Occipital lobe (tissue), 2 donors: ENCODE results near the gene MARK2. TPM values are rescaled to one million over a fixed set of nuclear protein-coding genes. Genes with fewer than 3 reads are reported as not detected.

Experiments used
- DNase-seq: peaks from one replicate; lab custom pipeline; 2025; lab: John Stamatoyannopoulos, UW
- total RNA-seq: library from RNA; depleted of rRNA; stranded (reverse); fragments of >200 nt; gene quantifications from one replicate; pipeline ENCODE4 v1.2.3, GENCODE V29; 2014

The MARK2 gene
- total RNA-seq, 1 donor from 2014 or later = 10.8 TPM

- no peak for DNase-seq
These were observed 9.0 kb upstream of the MARK2 start for GRCh38 chr11:63829823-63830489.

- DNase-seq = no peak
These were observed 7.6 kb upstream of the MARK2 start for GRCh38 chr11:63831326-63831725.

GRCh38 chr11:63832336-63832735 lies 6.6 kb upstream of the MARK2 start:
- no peak for DNase-seq

GRCh38 chr11:63833048-63833447 lies 5.9 kb upstream of the MARK2 start:
- no peak for DNase-seq

GRCh38 chr11:63834535-63835157 lies 4.3 kb upstream of the MARK2 start:
- no peak for DNase-seq

GRCh38 chr11:63835158-63835545 lies 3.8 kb upstream of the MARK2 start:
- no peak for DNase-seq

- peak; percentile 49 for DNase-seq
These were observed 1.8 kb upstream of the MARK2 start for GRCh38 chr11:63837027-63837688.

- DNase-seq = no peak
These were observed 1.2 kb upstream of the MARK2 start for GRCh38 chr11:63837739-63838138.

GRCh38 chr11:63838150-63838677 lies 696 bp upstream of the MARK2 start:
- DNase-seq = no peak

- no peak for DNase-seq
These were observed 822 bp downstream of the MARK2 start for GRCh38 chr11:63839508-63840355.

- DNase-seq = no peak
These were observed 1.6 kb downstream of the MARK2 start for GRCh38 chr11:63840356-63841060.

GRCh38 chr11:63841554-63841953 lies 2.6 kb downstream of the MARK2 start:
- no peak for DNase-seq

- DNase-seq = no peak
These were observed 4.1 kb downstream of the MARK2 start for GRCh38 chr11:63843041-63843440.

- DNase-seq = no peak
These were observed 5.9 kb downstream of the MARK2 start for GRCh38 chr11:63844836-63845235.

- DNase-seq = no peak
These were observed 6.4 kb downstream of the MARK2 start for GRCh38 chr11:63845303-63845702.

- DNase-seq = no peak
These were observed 7.0 kb downstream of the MARK2 start for GRCh38 chr11:63845911-63846310.

- DNase-seq = no peak
These were observed 8.0 kb downstream of the MARK2 start for GRCh38 chr11:63846897-63847296.

- no peak for DNase-seq
These were observed 8.5 kb downstream of the MARK2 start for GRCh38 chr11:63847363-63847762.

GRCh38 chr11:63849691-63850090 lies 10.8 kb downstream of the MARK2 start:
- no peak for DNase-seq

- no peak for DNase-seq
These were observed 12.0 kb downstream of the MARK2 start for GRCh38 chr11:63850920-63851319.

GRCh38 chr11:63851364-63851763 lies 12.5 kb downstream of the MARK2 start:
- no peak for DNase-seq
